Activated T-helper 2 cell treated with anti-CD3 and anti-CD28 coated beads, Interferon-gamma antibody, Interleukin-2, Interleukin-4, amounts not matched to agents 10 μg/mL and 5 μg/mL and 100 μg/mL, durations not matched to agents 14 hours and 24 hours and 36 hours (primary cell): ENCODE measurements around the gene PARD3. TPM values are rescaled to one million over a fixed set of nuclear protein-coding genes. Genes with fewer than 3 reads are reported as not detected.
"Not testable (repeated sequence)": the region's sequence is repeated elsewhere in the genome, so short reads cannot be mapped to it uniquely, and the experiment has no call there.

Experiments
- DNase-seq: peaks from one replicate; pipeline ENCODE4 v3.0.0; 2021; ENCODE audit warnings: low spot score
- H3K27ac Mint-ChIP-seq: one replicate; pipeline ENCODE4 v1.8.0; 2021; ENCODE audit warnings: mixed read lengths
- H3K27me3 Mint-ChIP-seq: one replicate; pipeline ENCODE4 v1.8.0; 2021; ENCODE audit warnings: low read depth, mixed read lengths
- H3K36me3 Mint-ChIP-seq: one replicate; pipeline ENCODE4 v1.8.0; 2021; ENCODE audit warnings: low read depth, mixed read lengths
- H3K4me1 Mint-ChIP-seq: one replicate; pipeline ENCODE4 v1.8.0; 2021; ENCODE audit warnings: low read depth, mixed read lengths
- H3K4me3 Mint-ChIP-seq: one replicate; pipeline ENCODE4 v1.8.0; 2021; ENCODE audit warnings: low read depth, mild to moderate bottlenecking, moderate library complexity, mixed read lengths
- H3K9me3 Mint-ChIP-seq: one replicate; pipeline ENCODE4 v1.8.0; 2021; ENCODE audit warnings: mixed read lengths
- intact Hi-C: fragments of 100-400 bp; cut with micrococcal nuclease; formaldehyde crosslinking; loops from one replicate; pipeline ENCODE4 v1.15.1; 2023
- total RNA-seq: library from RNA; stranded (reverse); gene quantifications from 2 replicates; pipeline ENCODE4 v1.2.3, GENCODE V29; 2022

Gene PARD3
- total RNA-seq, 1 donor from 2014 or later: 1.4 TPM

DNA sequence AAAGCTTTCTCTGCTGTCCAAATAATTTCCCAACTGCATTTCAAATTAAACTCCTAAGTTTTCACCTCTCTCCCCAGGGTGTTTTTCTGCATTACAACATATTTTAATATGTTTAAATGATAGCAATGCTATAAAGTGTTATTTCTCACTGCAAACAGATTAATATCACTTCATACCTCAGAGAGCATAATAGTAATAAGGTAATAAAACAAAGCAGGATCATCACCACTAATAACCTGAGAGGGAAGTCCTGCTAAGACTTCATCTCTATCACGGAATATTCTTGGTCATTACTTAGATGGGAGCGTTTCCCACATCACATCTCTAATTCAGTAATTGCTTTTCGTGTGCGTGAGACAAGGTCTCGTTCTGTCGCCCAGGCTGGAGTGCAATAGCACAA lies 168.8 kb downstream of the PARD3 start:
- no peaks in the 10 kb centered on the region for H3K36me3 Mint-ChIP-seq
- no peak overlapping the region for H3K27ac Mint-ChIP-seq
- H3K4me3 Mint-ChIP-seq: no peak overlapping the region
- intact Hi-C loops: no loop called here
- no peak for DNase-seq
- H3K4me1 Mint-ChIP-seq: no peaks in the 10 kb centered on the region
- no peaks in the 10 kb centered on the region for H3K27me3 Mint-ChIP-seq
- H3K9me3 Mint-ChIP-seq: no peaks in the 10 kb centered on the region

- H3K36me3 Mint-ChIP-seq, H3K27ac Mint-ChIP-seq, H3K4me3 Mint-ChIP-seq, intact Hi-C loops, H3K27me3 Mint-ChIP-seq, H3K4me1 Mint-ChIP-seq, DNase-seq, H3K9me3 Mint-ChIP-seq: not testable (repeated sequence)
Measured at GRCh38 chr10:34644815-34645214, 170.3 kb downstream of the PARD3 start.

DNA sequence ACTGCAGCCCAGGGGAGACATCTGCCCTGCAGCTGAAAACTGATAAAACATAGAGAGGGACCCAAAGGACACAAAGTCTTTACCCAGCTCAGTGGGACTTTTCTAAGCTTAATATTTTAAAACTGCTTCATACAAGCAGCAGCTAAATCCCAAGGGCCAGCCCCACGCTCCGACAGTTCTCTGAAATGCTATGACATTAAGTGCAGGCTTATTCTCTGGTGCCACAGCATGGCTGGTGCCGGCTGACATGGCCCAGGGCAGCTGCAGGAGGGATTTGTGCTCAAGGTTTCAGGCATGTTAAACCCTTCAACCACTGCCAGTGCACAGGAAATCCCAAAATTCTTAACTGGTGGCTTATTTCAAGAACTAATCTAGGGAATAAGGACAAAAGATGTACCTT lies 170.9 kb downstream of the PARD3 start:
- Mint-ChIP-seq H3K4me1 (no peaks in the 10 kb centered on the region), H3K27ac (no peak overlapping the region), H3K9me3 (no peaks in the 10 kb centered on the region), H3K36me3 (no peaks in the 10 kb centered on the region), H3K27me3 (no peaks in the 10 kb centered on the region), H3K4me3 (no peak overlapping the region)
- no peak for DNase-seq
- intact Hi-C loops: no loop called here

DNA sequence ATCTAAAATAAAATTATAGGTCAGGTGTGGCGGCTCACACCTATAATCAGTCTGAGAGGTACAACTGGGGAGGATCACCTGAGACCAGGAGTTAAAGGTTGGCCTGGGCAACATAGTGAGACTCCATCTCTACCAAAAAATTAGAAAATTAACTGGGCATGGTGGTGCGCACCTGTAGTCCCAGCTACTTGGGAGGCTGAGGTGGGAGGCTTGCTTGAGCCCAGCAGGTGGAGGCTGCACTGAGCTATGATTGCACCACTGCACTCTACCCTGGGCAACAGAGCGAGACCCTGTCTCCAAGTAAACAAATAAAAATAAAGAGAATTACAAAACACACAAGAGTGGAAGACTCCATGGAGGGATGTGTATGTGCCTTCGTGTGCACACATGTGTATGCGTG lies 171.5 kb downstream of the PARD3 start:
- Mint-ChIP-seq H3K4me3 (no peak overlapping the region), H3K9me3 (no peaks in the 10 kb centered on the region), H3K27me3 (no peaks in the 10 kb centered on the region), H3K36me3 (no peaks in the 10 kb centered on the region), H3K27ac (no peak overlapping the region), H3K4me1 (no peaks in the 10 kb centered on the region)
- intact Hi-C loops: no loop called here
- DNase-seq: no peak

- intact Hi-C loops: no loop called here
- no peaks in the 10 kb centered on the region for H3K27me3 Mint-ChIP-seq
- H3K4me1 Mint-ChIP-seq: no peaks in the 10 kb centered on the region
- no peaks in the 10 kb centered on the region for H3K36me3 Mint-ChIP-seq
- no peak overlapping the region for H3K27ac Mint-ChIP-seq
- H3K9me3 Mint-ChIP-seq: no peaks in the 10 kb centered on the region
- no peak overlapping the region for H3K4me3 Mint-ChIP-seq
- no peak for DNase-seq
Measured at GRCh38 chr10:34641913-34642558, 173.1 kb downstream of the PARD3 start.

DNA sequence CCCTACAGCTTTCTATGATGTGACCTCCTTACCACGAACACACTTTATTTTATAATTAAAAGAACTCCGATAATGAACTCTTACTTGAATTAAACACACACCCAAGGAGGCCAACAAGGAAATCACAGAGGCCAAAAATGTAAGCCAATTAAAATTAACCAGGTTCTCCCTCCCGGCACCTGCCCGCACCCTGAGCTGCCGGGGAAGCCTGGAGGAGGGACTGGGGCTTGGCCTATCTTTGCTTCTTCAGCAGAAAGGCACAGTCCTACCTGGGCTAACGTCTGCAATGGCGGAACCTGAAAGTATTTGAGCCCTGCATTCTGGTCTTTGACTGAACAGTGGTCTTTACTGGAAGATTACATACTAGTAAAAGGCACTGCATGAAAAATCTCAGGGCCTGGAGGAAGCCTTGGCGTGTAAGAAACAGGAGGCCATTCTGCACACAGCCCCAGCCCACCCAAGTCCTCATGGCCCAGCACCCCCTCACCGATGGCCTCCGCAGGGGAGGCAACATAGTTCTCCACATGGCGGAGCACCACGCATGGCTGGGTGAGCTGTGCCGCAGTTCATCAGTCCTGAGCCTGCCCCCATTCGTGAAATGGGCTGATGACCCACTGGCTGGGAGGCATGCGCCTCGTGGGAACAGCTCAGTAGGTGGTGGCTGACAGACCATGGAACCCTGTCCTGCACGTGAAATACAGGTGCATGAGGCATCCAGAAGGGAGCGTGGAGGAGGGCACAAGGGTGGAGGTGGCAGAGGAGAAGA lies 173.8 kb downstream of the PARD3 start:
- Mint-ChIP-seq H3K27ac (no peak overlapping the region), H3K4me3 (no peak overlapping the region), H3K9me3 (no peaks in the 10 kb centered on the region), H3K27me3 (no peaks in the 10 kb centered on the region), H3K4me1 (no peaks in the 10 kb centered on the region), H3K36me3 (no peaks in the 10 kb centered on the region)
- intact Hi-C loops: no loop called here
- no peak for DNase-seq

GRCh38 chr10:34638406-34639054 lies 176.6 kb downstream of the PARD3 start:
- Mint-ChIP-seq H3K36me3 (no peaks in the 10 kb centered on the region), H3K4me3 (no peak overlapping the region), H3K27me3 (no peaks in the 10 kb centered on the region), H3K27ac (no peak overlapping the region), H3K9me3 (no peaks in the 10 kb centered on the region), H3K4me1 (no peaks in the 10 kb centered on the region)
- intact Hi-C loops: no loop called here
- peak; percentile 38 for DNase-seq

DNA sequence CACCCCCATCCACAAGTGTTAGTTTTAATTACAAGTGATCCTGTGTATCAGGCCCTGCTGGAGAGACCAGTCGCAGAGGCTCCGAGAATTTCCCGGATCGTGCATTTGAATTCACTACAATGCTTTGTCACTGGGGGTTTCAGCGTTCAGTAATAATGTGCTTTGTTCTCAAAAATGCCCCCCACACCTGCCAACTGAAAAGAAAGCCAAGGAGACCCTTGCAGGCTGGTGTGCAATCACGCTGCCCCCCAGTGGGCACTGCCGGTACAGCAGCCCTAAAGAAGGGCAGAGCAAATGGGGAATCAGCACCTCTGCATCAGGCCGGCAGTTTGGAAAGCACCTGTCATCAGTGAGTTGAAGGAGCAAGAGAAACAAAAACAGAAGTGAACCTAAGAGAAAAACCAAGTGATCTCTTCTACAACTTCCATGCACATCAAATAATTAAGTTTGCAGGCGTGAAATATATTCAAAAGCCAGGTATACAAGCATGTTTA lies 177.6 kb downstream of the PARD3 start:
- Mint-ChIP-seq H3K27ac (no peak overlapping the region), H3K27me3 (no peaks in the 10 kb centered on the region)

DNA sequence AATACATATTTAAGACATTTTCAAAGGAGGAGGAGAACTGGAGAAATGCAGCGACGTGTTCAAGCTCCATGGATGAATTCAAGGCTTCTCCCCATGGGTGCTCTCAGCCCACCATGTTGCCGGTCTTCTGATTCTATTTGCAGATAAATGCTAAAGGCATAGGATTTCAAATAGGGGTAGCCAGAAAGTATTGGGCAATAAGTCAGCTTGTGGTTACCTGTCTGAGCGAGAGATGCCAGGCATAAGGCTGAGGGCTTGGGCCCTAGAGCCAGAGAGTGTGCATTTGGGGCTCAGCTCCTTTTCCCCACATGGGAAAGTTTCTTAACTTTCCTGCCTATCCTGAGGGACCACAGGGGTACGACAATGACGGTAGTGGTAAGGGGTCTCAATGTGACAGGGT lies 180.0 kb downstream of the PARD3 start:
- Mint-ChIP-seq H3K27me3 (no peaks in the 10 kb centered on the region), H3K9me3 (no peaks in the 10 kb centered on the region)
- intact Hi-C loops: no loop called here

More for the DNA sequence above, 177.6 kb downstream of the PARD3 start:
- H3K4me3 Mint-ChIP-seq: no peak overlapping the region
- no peaks in the 10 kb centered on the region for H3K4me1 Mint-ChIP-seq
- H3K9me3 Mint-ChIP-seq: no peaks in the 10 kb centered on the region
- intact Hi-C loops: loop anchor here (2.0 kb wide), 1 partner anchor 115 kb away; no protein-coding TSS in a partner anchor
- H3K36me3 Mint-ChIP-seq: no peaks in the 10 kb centered on the region
- DNase-seq: peak; percentile 41

DNA sequence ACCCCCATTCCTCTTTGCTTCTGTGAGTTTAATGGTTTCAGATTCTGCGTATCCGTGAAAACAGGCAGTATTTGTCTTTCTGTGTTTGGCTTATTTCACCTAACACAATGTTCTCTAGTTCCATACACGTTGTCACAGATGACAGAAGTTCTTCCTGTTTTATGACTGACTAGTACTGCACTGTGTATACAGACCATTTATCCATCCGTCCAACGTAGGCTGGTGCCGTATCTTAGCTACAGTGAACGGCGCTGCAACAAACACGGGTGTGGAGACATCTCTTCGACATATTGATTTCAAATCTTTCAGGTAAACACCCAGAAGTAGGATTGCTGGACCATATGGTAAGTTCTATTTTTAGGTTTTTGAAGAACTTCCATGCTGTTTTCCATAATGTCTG lies 181.7 kb downstream of the PARD3 start:
- Mint-ChIP-seq H3K4me3 (no peak overlapping the region), H3K4me1 (no peaks in the 10 kb centered on the region), H3K9me3 (no peaks in the 10 kb centered on the region), H3K36me3 (no peaks in the 10 kb centered on the region), H3K27me3 (no peaks in the 10 kb centered on the region), H3K27ac (no peak overlapping the region)
- intact Hi-C loops: no loop called here
- no peak for DNase-seq

More for the DNA sequence above, 180.0 kb downstream of the PARD3 start:
- H3K4me1 Mint-ChIP-seq: no peaks in the 10 kb centered on the region
- H3K4me3 Mint-ChIP-seq: no peak overlapping the region
- no peak for DNase-seq
- no peak overlapping the region for H3K27ac Mint-ChIP-seq
- no peaks in the 10 kb centered on the region for H3K36me3 Mint-ChIP-seq

GRCh38 chr10:34629084-34629483 lies 186.0 kb downstream of the PARD3 start:
- H3K9me3 Mint-ChIP-seq: no peaks in the 10 kb centered on the region
- no peaks in the 10 kb centered on the region for H3K36me3 Mint-ChIP-seq
- DNase-seq: no peak
- H3K4me1 Mint-ChIP-seq: no peaks in the 10 kb centered on the region
- intact Hi-C loops: no loop called here
- no peaks in the 10 kb centered on the region for H3K27me3 Mint-ChIP-seq
- no peak overlapping the region for H3K27ac Mint-ChIP-seq
- no peak overlapping the region for H3K4me3 Mint-ChIP-seq

DNA sequence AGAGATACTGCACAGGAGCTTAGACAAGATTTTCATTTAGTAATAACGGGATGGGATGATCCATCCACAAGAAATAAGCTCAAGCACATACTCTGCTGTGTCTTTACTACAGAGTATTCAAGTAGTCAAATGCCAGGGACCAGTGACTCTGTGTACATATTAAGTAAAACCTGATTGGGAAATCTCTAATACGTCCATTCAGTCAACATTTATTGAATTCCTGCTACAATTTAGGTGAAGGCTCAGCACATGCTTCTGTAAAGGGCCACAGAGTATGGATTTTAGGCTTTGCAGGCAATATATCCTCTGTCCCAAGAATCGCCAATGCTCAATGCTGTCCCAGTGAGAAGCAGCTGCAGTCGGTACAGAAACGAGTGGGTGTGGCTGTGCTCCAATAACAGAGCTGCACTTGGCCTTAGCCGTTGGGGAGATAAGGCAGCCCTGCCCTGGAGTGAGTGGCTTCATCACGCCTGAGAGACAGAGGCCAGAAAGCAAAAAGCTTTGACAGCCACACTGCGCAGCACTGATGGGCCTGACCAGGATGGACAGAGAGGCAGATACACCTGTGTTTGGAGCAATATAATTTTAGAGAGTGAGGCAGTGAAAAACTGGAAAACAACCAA lies 186.8 kb downstream of the PARD3 start:
- no peak for DNase-seq
- no peaks in the 10 kb centered on the region for H3K9me3 Mint-ChIP-seq
- intact Hi-C loops: no loop called here

GRCh38 chr10:34627741-34628140 lies 187.4 kb downstream of the PARD3 start:
- no peak for DNase-seq
- intact Hi-C loops: no loop called here
- H3K4me3 Mint-ChIP-seq: no peak overlapping the region
- H3K4me1 Mint-ChIP-seq: no peaks in the 10 kb centered on the region
- H3K36me3 Mint-ChIP-seq: no peaks in the 10 kb centered on the region
- no peaks in the 10 kb centered on the region for H3K9me3 Mint-ChIP-seq
- no peak overlapping the region for H3K27ac Mint-ChIP-seq
- H3K27me3 Mint-ChIP-seq: no peaks in the 10 kb centered on the region

More for the DNA sequence above, 186.8 kb downstream of the PARD3 start:
- Mint-ChIP-seq H3K27me3 (no peaks in the 10 kb centered on the region), H3K27ac (no peak overlapping the region), H3K4me3 (no peak overlapping the region), H3K36me3 (no peaks in the 10 kb centered on the region), H3K4me1 (no peaks in the 10 kb centered on the region)
